ENCODE data around the gene SH3PXD2B. TPM values are rescaled to one million over a fixed set of nuclear protein-coding genes. Genes with fewer than 3 reads are reported as not detected.
A peak's percentile ranks its signal among the peaks of the same experiment; 100 is the strongest.

Gene SH3PXD2B
- total and polyA plus RNA-seq, 2 of the 4 experiments (the other 2 are of a cell fraction): 8.2 to 14.4 TPM

DNA sequence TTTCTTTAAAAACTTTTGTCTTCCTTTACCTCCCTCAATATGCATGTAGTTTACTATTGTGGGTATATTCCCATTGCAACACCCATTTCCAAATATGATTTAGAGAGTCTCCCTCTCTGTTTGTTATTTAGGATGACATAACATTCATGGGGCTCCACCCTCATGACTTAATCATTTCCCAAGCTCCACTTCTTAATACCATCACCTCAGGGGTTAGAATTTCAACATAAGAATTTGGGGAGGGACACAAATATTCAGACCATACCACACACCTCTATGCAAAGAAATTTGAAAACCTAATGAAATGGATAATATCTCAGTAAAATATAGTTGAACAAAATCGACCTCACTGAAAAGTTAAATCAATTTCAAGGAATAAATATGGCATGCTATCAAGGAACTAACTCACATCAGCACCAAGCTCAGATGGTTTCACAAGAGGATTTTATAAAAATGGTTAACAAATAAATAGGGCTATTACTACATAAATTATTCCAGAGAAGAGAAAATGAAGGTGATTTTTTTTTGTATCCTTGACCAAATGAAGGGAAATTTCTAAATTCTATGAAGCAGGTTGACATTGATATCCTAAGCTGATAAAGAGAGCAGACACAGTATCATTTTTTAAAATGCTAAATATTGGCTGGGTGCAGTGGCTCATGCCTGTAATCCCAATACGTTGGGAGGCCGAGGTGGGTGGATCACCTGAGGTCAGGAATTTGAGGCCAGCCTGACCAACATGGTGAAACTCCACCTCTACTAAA lies 150.6 kb downstream of the SH3PXD2B start:
- Histone ChIP-seq H3K27ac (ENCODE audit: insufficient read depth, low read length) (no peak overlapping the region), H2AK9ac (replicated peaks; ENCODE audit: low read depth, low read length, poor library complexity) (no peak overlapping the region), H2AK5ac (ENCODE audit: low read depth, low read length) (no peak overlapping the region), H3K4me3 (ENCODE audit: insufficient read depth, low read depth, low read length) (no peak overlapping the region), H3K18ac (ENCODE audit: low read depth, low read length) (no peak overlapping the region), H2BK120ac (ENCODE audit: low read depth, low read length) (no peak overlapping the region), H3K56ac (ENCODE audit: extremely low read depth, insufficient read depth, low read length) (no peak overlapping the region), H3K27me3 (ENCODE audit: control insufficient read depth, insufficient read depth, low read length) (no peaks in the 10 kb centered on the region), H3K23ac (ENCODE audit: low read depth, low read length) (no peak overlapping the region), H3K4me1 (ENCODE audit: control insufficient read depth, insufficient read depth, low read length) (peaks cover 2% of the 10 kb centered on the region; the same call in 1 of the 2 replicates), H3K9ac (ENCODE audit: low read depth, low read length) (no peak overlapping the region), H3K14ac (replicated peaks; ENCODE audit: low read depth, low read length) (no peak overlapping the region), H3K9me3 (ENCODE audit: control insufficient read depth, insufficient read depth, low read length) (peaks cover 2% of the 10 kb centered on the region; the same call in 1 of the 2 replicates), H3K4ac (ENCODE audit: low read depth, low read length) (no peak overlapping the region), H4K20me1 (ENCODE audit: insufficient read depth, low read length) (no peaks in the 10 kb centered on the region), H3K36me3 (ENCODE audit: control insufficient read depth, insufficient read depth, low read length) (no peaks in the 10 kb centered on the region), H4K8ac (ENCODE audit: low read depth in 2 of 2, low read length in 2 of 2) (no peak overlapping the region), H4K5ac (ENCODE audit: low read depth, low read length) (no peak overlapping the region), H2BK15ac (ENCODE audit: low read depth, low read length) (no peak overlapping the region), H3K9me1 (ENCODE audit: insufficient read depth, low read length) (peaks cover 4% of the 10 kb centered on the region; the same call in 1 of the 2 replicates), H3K79me1 (ENCODE audit: low read depth in 1 of 2, low read length in 2 of 2) (no peaks in the 10 kb centered on the region), H2AFZ (replicated peaks; ENCODE audit: low read length, poor library complexity) (no peak overlapping the region), H2BK5ac (ENCODE audit: low read depth, low read length, poor library complexity, severe bottlenecking) (no peak overlapping the region), H4K91ac (ENCODE audit: insufficient read depth, low read depth, low read length) (no peak overlapping the region), H3K4me2 (ENCODE audit: low read depth, low read length) (no peak overlapping the region), H2BK20ac (ENCODE audit: low read depth, low read length) (no peak overlapping the region)
- dilution Hi-C loops (cut with HindIII; ENCODE audit: low sequenced_read_pairs, unreplicated experiment) (no loop called here), intact Hi-C loops (cut with micrococcal nuclease) (loop anchor here (5.0 kb wide), 1 partner anchor 149 kb away; the partner anchor contains the start of gene SH3PXD2B), in situ Hi-C loops (cut with MboI; ENCODE audit: low sequenced_read_pairs) (no loop called here)
- DNase-seq (no peak), ATAC-seq (ENCODE audit: low read depth) (peak; percentile 35; the same call in 1 of the 2 replicates)
- CTCF ChIA-PET: interaction anchor here (0.6 to 1.0 kb wide), 2 partner anchors 67 to 142 kb away, joined by 3 to 7 read pairs; no protein-coding TSS in a partner anchor
- POLR2A ChIA-PET (ENCODE audit: unreplicated experiment): no interaction called here
- BruUV-seq (replicated peaks): no TSS peak
- no CpG with 5 or more reads among the region's 3 CpGs for WGBS, 2 experiments (ENCODE audit: extremely low coverage in 2 of 2, insufficient read length in 1 of 2)
- TF ChIP-seq FOS (IDR thresholded peaks at IDR 0.05; ENCODE audit: low read depth, low read length) (no peak), POLR2A (IDR thresholded peaks at IDR 0.05; ENCODE audit: low read depth, low read length) (peak; percentile 23; the same call in 1 of the 2 replicates)

All from IMR-90 (cell line).